HG03045 (cell line): ENCODE measurements around the gene TMSB4Y.

Source experiments
- ATAC-seq: cut with Tn5 transposase; IDR thresholded peaks from one replicate; pipeline ENCODE4 v1.9.1; 2021; ENCODE audit warnings: mild to moderate bottlenecking, moderate library complexity; ENCODE audit not compliant: unreplicated experiment

The TMSB4Y gene

GRCh38 chrY:13703568-13703968 lies at the start of gene TMSB4Y:
TSS of gene TMSB4Y (plus strand) at chrY:13703899.
- peak; percentile 83 for ATAC-seq

- ATAC-seq = no peak
Observed at GRCh38 chrY:13664162-13664561, 39.5 kb upstream of the TMSB4Y start.

- no peak for ATAC-seq
Observed at GRCh38 chrY:13671122-13671521, 32.6 kb upstream of the TMSB4Y start.

DNA sequence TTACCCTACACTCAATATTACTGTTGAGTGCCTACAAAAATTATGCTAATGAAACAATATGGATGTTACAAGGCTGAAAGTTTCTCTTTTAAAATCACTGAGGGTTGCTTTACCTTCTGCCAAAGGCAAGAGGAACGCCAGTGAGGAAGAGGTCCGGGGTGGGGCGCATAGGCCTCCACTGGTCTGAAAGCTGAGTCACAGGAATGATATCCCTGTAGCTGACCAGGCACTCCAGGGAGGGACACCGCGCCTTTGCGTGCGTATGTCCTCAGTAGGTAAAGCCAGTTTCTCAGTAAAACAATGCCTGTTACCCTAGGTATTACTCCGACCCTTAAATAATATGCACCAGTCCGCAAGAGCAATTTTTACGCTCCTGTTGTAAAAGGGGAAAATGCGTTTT lies 1.4 kb upstream of the TMSB4Y start:
- ATAC-seq = no peak

DNA sequence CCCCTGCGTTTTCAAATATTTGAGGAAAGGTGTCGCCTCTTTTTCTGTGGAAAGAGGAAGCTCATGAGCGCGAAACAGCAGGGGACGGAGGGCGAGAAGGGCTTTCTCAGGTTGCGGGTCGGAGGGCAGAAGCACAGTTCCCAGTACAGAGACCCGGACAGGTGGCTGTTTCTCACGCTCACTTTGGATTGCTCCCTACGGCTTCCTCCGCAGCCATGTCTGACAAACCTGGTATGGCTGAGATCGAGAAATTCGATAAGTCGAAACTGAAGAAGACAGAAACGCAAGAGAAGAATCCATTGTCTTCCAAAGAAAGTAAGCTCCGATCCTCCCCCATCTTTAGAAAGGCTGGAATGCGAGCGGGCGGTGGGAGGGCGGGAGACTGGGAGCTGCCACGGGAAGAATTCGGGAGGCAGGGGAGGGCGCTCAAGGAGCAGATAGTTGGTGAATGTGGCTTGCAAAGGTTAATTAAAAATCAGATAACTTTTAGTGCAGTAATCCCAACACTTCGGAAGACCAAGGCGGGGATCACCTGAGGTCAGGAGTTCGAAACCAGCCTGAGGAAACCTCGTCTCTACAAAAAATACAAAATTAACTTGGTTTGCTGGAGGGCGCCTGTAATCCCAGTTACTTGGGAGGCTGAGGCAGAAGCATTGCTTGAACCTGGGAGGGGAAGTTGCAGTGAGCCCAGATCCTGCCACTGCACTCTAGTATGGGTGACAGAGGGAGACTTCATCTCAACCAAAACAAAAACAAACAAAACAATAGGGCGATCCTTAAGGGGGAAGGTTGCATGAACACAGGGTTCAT lies 627 bp downstream of the TMSB4Y start:
- peak; percentile 27 for ATAC-seq

- no peak for ATAC-seq
Observed at GRCh38 chrY:13705197-13705596, 1.5 kb downstream of the TMSB4Y start.

- no peak for ATAC-seq
Observed at GRCh38 chrY:13708038-13708437, 4.3 kb downstream of the TMSB4Y start.

GRCh38 chrY:13718996-13719395 lies 15.3 kb downstream of the TMSB4Y start:
- no peak for ATAC-seq

GRCh38 chrY:13729517-13729916 lies 25.8 kb downstream of the TMSB4Y start:
- ATAC-seq = no peak

DNA sequence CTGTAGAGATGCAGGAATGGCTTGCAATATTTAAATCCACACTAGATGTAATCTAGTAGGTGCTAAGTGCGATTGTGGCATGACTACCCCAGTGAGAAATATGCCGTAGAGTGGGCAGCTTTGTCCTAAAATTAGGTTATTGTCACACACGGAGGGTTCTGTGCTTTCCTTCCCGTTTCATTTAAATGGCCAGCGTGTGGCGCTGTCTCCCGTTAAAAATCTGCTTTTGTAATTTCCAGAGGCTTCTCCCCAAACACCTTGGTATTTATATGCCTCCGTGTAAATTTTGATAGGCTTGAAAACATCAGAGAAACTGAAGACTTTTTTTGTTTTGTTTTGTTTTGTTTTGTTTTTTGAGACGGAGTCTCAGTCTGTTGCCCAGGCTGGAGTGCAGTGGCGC lies 34.9 kb downstream of the TMSB4Y start:
- ATAC-seq = no peak

DNA sequence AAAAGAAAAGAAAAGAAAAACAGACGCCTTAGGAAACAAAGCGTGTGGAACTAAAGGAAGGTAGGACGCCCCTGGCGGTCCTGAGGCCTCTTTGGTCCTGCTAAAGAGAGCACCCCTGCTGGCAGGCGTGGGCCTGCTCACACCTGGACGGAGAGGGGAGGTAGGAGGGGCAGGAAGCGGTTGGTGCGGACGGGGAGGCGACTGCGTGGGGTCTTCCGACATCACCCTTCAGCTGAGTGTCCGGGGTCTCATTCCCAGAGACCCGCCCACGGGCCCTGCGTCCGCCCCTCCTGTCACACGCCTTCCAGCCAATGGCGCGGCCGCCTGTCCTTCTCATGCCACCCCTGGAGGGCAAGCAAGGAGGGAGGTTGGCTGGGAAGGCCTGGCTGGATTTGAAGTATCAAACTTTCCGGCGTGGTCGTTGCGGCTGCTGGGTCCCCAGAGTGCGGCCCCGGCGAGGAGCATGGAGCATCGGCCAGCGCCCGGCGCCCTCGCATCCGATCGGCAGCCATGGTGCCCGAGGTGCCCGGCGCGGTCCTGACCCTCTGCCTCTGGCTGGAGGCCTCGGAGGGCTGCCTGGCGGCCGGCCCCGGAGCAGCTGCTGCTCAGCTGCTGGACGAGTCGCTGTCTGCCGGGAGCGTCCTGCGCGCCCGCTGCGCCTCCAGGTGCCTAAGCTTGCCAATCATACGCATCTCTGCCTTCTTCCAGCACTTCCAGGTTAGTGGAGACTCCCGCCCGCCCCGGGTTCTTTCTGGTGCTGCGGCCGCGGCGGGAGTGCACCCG lies 47.8 kb downstream of the TMSB4Y start:
- peak; percentile 86 for ATAC-seq

DNA sequence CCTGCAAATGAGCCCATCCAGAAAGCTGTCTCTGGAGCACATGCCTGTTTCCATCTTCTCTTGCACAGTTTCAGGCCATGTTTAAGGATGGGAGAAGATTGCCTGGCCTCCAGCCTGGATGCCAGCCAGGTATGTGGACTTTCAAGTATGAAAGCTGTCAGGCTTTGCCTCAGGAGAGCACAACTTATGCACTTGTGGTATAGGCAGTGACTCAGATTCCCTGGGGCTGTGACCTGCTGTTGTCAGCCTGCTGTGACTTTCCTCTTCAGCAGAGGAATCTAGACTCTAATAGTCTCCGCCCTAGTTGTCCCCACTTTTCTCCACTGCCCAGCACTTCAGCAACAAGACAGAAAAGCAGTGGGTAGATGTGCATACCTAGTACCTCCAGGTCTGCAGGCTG lies 51.0 kb downstream of the TMSB4Y start:
- no peak for ATAC-seq
